Measurements from ENCODE around the gene STK32C.

DNA sequence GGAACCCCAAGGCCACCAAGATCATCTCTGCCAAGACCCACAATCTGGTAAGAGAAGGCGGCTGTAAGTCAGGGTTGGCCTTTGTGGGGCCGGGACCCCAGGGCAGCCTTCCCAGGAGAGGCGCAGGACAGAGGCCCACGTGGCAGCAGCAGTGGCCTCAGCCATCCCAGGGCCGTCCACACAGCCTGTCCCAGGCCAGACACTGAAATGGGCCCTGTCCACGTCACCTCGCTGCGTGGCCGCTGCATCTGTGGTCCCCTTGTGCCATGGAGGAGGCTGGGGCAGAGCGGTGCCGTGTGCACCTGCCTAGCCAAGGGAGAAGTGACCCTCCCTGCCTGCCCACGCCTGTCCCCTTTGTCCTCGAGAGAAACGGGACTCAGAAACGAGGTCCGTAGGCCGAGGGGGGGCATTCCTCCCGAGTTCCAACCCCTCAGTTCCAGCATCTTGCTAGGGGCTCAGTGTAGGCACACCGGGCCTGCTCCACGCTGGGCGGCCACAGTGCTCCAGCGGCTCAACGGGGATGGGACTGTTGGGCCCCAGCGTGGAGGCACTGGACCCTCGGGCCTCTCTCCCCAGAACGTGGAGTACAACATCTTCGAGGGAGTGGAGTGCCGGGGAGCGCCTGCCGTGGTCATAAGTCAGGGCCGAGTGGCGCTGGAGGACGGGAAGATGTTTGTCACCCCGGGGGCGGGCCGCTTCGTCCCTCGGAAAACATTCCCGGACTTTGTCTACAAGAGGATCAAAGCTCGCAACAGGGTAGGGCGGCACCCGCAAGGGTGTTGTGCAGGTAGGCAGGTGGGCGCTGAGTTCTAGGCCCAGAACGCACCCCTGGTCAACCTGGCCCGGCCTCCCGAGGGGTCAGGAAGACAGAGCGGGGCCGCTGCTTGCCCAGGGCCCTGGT, 105.4 kb downstream of the STK32C start:
- TF ChIP-seq POLR2A (IDR thresholded peaks at IDR 0.05; ENCODE audit: low read depth, low read length), result no peak
- no peak for TF ChIP-seq POLR2AphosphoS5 (IDR thresholded peaks at IDR 0.05; ENCODE audit: low read depth, low read length)
- TF ChIP-seq TAF1 (IDR thresholded peaks at IDR 0.05; ENCODE audit: low read depth, low read length), result no peak
- TF ChIP-seq SPI1 (IDR thresholded peaks at IDR 0.05; ENCODE audit: low read depth, low read length), result no peak
